Nephron progenitor cell (in vitro differentiated cells): ENCODE measurements around the gene PNO1.

Experiments used
- DNase-seq: peaks from one replicate; pipeline ENCODE4 v3.0.0; 2021
- H3K27ac Mint-ChIP-seq: 2 replicates; pipeline ENCODE4 v1.8.0; 2021; ENCODE audit warnings: mild to moderate bottlenecking, moderate library complexity, mixed read lengths
- H3K27me3 Mint-ChIP-seq: 2 replicates; pipeline ENCODE4 v1.8.0; 2021; ENCODE audit warnings: mild to moderate bottlenecking, low read depth, mixed read lengths; ENCODE audit not compliant: poor library complexity
- H3K36me3 Mint-ChIP-seq: 2 replicates; pipeline ENCODE4 v1.8.0; 2021; ENCODE audit warnings: low read depth, mixed read lengths
- H3K4me1 Mint-ChIP-seq: 2 replicates; pipeline ENCODE4 v1.8.0; 2021; ENCODE audit warnings: mixed read lengths
- H3K4me3 Mint-ChIP-seq: 2 replicates; pipeline ENCODE4 v1.8.0; 2021; ENCODE audit warnings: mild to moderate bottlenecking, moderate library complexity, mixed read lengths
- H3K9me3 Mint-ChIP-seq: 2 replicates; pipeline ENCODE4 v1.8.0; 2021; ENCODE audit warnings: mild to moderate bottlenecking, moderate library complexity, mixed read lengths
- TF ChIP-seq, protein P1 (sequence below): fragments of 200-600 bp; sonication (generic); IDR thresholded peaks from 2 replicates; pipeline ENCODE4 v1.5.0; 2021; ENCODE audit warnings: antibody characterized with exemption

The PNO1 gene

DNA sequence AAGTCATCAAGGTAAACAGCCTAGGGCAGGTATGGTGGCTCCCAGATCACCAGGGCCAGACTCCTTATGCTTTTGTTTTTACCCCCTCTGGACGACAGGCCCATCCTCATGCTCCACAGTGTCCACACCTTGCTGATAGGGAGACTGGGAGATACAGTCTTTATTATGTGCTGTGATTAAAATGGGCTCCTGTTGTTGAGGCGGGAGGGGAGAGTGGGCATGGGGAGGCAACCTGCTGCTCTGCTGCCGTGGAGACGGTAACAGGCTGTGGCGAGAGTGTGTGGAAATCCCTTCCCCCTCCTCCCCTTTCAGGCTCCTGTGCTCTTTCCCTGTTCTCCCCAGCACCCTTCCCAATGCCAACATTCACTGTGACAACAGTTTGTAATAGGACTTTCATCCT is 38.2 kb upstream of the PNO1 start:
- DNase-seq = no peak
- H3K4me1 Mint-ChIP-seq = peaks cover 40% of the 10 kb centered on the region
- TF ChIP-seq, protein P1, sequence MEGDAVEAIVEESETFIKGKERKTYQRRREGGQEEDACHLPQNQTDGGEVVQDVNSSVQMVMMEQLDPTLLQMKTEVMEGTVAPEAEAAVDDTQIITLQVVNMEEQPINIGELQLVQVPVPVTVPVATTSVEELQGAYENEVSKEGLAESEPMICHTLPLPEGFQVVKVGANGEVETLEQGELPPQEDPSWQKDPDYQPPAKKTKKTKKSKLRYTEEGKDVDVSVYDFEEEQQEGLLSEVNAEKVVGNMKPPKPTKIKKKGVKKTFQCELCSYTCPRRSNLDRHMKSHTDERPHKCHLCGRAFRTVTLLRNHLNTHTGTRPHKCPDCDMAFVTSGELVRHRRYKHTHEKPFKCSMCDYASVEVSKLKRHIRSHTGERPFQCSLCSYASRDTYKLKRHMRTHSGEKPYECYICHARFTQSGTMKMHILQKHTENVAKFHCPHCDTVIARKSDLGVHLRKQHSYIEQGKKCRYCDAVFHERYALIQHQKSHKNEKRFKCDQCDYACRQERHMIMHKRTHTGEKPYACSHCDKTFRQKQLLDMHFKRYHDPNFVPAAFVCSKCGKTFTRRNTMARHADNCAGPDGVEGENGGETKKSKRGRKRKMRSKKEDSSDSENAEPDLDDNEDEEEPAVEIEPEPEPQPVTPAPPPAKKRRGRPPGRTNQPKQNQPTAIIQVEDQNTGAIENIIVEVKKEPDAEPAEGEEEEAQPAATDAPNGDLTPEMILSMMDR = no peak
- no peaks in the 10 kb centered on the region for H3K9me3 Mint-ChIP-seq
- no peaks in the 10 kb centered on the region for H3K36me3 Mint-ChIP-seq
- H3K4me3 Mint-ChIP-seq = no peak overlapping the region
- peak overlapping the region; percentile 64 for H3K27ac Mint-ChIP-seq
- H3K27me3 Mint-ChIP-seq = peaks cover 17% of the 10 kb centered on the region

DNA sequence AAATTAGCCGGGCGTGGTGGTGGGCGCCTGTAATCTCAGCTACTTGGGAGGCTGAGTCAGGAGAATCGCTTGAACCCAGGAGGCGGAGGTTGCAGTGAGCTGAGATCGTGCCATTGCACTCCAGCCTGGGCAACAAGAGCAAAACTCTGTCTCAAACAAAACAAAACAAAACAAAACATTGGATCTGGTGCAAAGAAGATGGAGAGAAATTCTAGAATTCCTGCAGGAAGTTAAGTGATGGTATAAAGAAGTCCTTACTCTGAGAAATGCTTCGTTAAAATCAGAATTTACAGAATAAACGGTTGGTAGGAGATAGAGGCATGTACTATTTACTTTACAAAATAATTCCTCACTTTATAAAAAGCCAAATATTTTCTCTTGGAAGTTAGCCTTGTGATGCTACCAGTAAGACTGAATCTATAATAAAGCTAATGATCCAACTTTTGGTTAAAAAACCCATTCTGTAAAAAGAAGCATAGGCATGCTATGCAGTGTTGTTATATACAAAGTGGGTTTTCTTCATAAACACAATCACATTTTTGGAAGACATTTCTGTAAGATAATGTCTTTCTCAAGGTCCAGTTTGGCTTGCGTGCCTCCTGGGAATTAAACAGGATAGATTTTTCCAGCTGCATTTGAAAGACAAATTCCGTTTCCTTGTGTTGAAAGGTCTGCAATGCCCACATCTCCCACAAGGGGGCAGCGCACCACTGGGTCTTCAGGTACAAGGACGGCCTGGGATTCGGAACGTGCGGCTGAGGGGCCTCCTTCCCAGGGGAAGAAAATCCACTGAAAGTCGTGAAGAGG is 35.6 kb upstream of the PNO1 start:
- peak overlapping the region; percentile 24 for H3K4me3 Mint-ChIP-seq
- DNase-seq = peak; percentile 91
- H3K27ac Mint-ChIP-seq = no peak overlapping the region
- H3K36me3 Mint-ChIP-seq = no peaks in the 10 kb centered on the region
- no peaks in the 10 kb centered on the region for H3K9me3 Mint-ChIP-seq
- H3K27me3 Mint-ChIP-seq = peaks cover 12% of the 10 kb centered on the region
- peaks cover 40% of the 10 kb centered on the region for H3K4me1 Mint-ChIP-seq
- TF ChIP-seq, protein P1 = peak; percentile 97

DNA sequence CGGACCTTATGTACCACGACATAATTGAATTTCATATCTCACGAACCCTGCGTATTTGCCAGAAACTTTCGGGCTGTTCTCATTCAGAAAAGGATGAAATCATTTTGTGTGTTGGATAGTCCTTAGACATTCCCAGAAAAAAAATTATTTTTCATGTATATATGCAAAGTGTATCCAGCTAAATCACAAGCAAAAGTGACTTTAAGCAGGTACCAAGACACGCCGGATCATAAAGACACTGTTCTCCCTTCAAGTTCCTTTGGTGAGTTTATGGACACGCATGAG is 35.1 kb upstream of the PNO1 start:
- TF ChIP-seq, protein P1 = peak; percentile 41
- no peaks in the 10 kb centered on the region for H3K36me3 Mint-ChIP-seq
- no peaks in the 10 kb centered on the region for H3K9me3 Mint-ChIP-seq
- H3K27ac Mint-ChIP-seq = no peak overlapping the region
- DNase-seq = no peak
- peaks cover 40% of the 10 kb centered on the region for H3K4me1 Mint-ChIP-seq
- peaks cover 12% of the 10 kb centered on the region for H3K27me3 Mint-ChIP-seq
- H3K4me3 Mint-ChIP-seq = peak overlapping the region; percentile 24

DNA sequence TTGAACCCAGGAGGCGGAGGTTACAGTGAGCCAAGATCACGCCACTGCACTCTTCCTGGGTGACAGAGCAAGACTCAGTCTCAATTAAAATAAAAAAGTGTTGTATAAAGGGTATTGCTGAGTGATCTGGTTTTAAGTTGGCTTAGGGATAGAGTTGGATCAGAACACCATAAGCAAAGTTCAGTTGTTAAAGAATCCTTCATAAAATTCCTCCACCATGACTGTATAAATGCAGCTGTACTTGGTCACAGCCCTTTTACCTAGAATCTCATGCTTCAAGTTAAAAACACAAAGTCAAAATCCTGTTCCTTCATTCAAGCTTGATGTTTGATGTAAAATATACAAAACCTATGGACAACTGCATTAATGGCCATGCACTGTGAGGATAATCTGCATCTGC is 33.4 kb upstream of the PNO1 start:
- H3K27ac Mint-ChIP-seq = no peak overlapping the region
- no peak for DNase-seq
- peaks cover 32% of the 10 kb centered on the region for H3K4me1 Mint-ChIP-seq
- no peaks in the 10 kb centered on the region for H3K36me3 Mint-ChIP-seq
- H3K9me3 Mint-ChIP-seq = no peaks in the 10 kb centered on the region
- TF ChIP-seq, protein P1 = no peak
- H3K4me3 Mint-ChIP-seq = no peak overlapping the region
- H3K27me3 Mint-ChIP-seq = peaks cover 9% of the 10 kb centered on the region

DNA sequence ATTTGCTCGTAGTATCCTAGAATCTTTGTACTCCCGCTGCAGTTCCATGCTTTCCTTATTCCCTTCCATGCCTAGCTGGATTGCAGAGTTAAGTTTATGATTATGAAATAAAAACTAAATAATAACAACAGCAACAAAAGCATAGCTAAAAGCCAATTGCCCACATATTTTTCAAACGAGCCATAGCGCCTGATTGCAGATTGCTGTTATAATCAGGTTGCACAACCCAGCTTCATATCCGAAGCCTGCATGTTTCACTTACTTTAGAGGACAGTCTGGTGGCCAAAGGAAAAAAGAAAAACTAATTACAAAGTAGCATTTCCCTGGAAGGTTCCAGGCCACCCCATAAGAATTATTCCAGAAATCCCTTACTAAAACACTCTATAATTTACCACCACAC is 31.9 kb upstream of the PNO1 start:
- Mint-ChIP-seq H3K4me1 (peaks cover 24% of the 10 kb centered on the region), H3K27ac (no peak overlapping the region), H3K4me3 (no peak overlapping the region), H3K27me3 (peaks cover 9% of the 10 kb centered on the region), H3K36me3 (peaks cover 5% of the 10 kb centered on the region), H3K9me3 (no peaks in the 10 kb centered on the region)
- TF ChIP-seq, protein P1 = no peak
- DNase-seq = no peak

DNA sequence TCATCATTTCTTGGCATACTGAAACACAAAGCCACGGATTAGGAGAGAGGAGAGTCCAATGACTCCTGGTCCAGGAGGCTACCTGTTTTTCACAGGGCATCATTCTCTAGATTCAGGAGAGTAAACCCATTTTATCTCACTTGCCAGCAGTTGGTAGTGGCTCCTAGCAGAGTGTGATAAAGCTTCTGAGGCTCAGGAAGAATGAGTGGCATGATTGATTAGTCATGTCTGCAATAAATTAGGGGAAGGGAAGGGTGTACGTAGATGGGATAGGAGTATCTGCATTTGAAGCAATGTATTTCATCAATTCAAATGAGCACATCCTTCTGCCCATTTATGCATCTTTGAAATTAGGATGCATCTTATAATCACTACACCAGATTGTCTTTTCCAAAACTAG is 31.1 kb upstream of the PNO1 start:
- Mint-ChIP-seq H3K4me3 (no peak overlapping the region), H3K9me3 (no peaks in the 10 kb centered on the region), H3K27me3 (peaks cover 5% of the 10 kb centered on the region), H3K4me1 (peaks cover 16% of the 10 kb centered on the region), H3K36me3 (peaks cover 10% of the 10 kb centered on the region), H3K27ac (no peak overlapping the region)
- DNase-seq = no peak
- TF ChIP-seq, protein P1 = no peak
